Body of pancreas (tissue), 4 donors: Measurements from ENCODE around the gene ADGRE1. TPM values are rescaled to one million over a fixed set of nuclear protein-coding genes. Genes with fewer than 3 reads are reported as not detected.

Experiments used
- ATAC-seq: fragments of 150-250 bp; one replicate; pipeline ENCODE4 v1.9.1; 2016
- DNase-seq, 4 donors: peaks; one replicate each; pipeline ENCODE4 v3.0.0-alpha.2; 2019
- H3K27ac ChIP-seq, 4 donors: fragments of 200-600 bp; sonication (generic); 1 replicate in 3 of 4; 2 replicates in 1 of 4; pipeline versions ENCODE4 v1.5.1 to v1.6.1; 2016 to 2019; ENCODE audit warnings: mild to moderate bottlenecking in 1 of 4, mixed read lengths in 1 of 4, moderate library complexity in 1 of 4
- H3K27me3 ChIP-seq, 2 donors: fragments of 200-600 bp; sonication (generic); one replicate each; pipeline ENCODE4 v1.6.0; 2016; ENCODE audit warnings: mild to moderate bottlenecking in 1 of 2
- H3K36me3 ChIP-seq, 2 donors: fragments of 200-600 bp; sonication (generic); replicated peaks in 1 of 2; 2 replicates each; pipeline ENCODE4 v1.5.1; 2016; ENCODE audit warnings: low read depth in 2 of 2; ENCODE audit not compliant: insufficient read depth in 1 of 2
- H3K4me1 ChIP-seq: fragments of 200-600 bp; sonication (generic); one replicate; pipeline ENCODE4 v1.6.0; 2016
- H3K4me3 ChIP-seq, 2 donors: fragments of 200-600 bp; sonication (generic); 1 replicate in 1 of 2; 2 replicates in 1 of 2; pipeline ENCODE4 v1.5.1; 2016 to 2019
- H3K9me3 ChIP-seq, 3 donors: fragments of 200-600 bp; sonication (generic); 1 replicate in 2 of 3; 2 replicates in 1 of 3; pipeline ENCODE4 v1.5.1; 2016
- CTCF ChIP-seq, 7 experiments: fragments of 450-650 bp in 4 of 7; fragments of 200-600 bp in 3 of 7; sonication (generic) in 3 of 7; IDR thresholded peaks; one replicate each; pipeline ENCODE4 v1.5.1; 2016 to 2019; ENCODE audit warnings: antibody characterized with exemption in 7 of 7
- POLR2A ChIP-seq, 3 donors: fragments of 450-650 bp; IDR thresholded peaks; one replicate each; pipeline ENCODE4 v1.6.1; 2016; ENCODE audit warnings: antibody characterized with exemption in 3 of 3, mild to moderate bottlenecking in 2 of 3
- WGBS, 2 donors: methylation state at CpG; one replicate each; pipeline ENCODE4 v1.1.5; 2017; 5-methylcytosine and 5-hydroxymethylcytosine counted together
- intact Hi-C: fragments of 100-400 bp; cut with DNase I; formaldehyde crosslinking; loops from one replicate; pipeline ENCODE4 v1.15.1; 2023
- small RNA-seq: library from RNA; depleted of rRNA; stranded (forward); fragments of <200 nt; gene quantifications from one replicate; pipeline ENCODE3, GENCODE V24; 2016
- total RNA-seq, 2 donors: library from RNA; depleted of rRNA; stranded (reverse); fragments of >200 nt; gene quantifications; one replicate each; pipeline ENCODE4 v1.1.0, GENCODE V29; 2016

ADGRE1 gene
- total RNA-seq, 2 donors from 2014 or later: 0.26 TPM; not detected in 1

GRCh38 chr19:6988257-6988656 is 100.9 kb downstream of the ADGRE1 start:
- H3K4me3 ChIP-seq: no peak overlapping the region
- H3K36me3 ChIP-seq: no peaks in the 10 kb centered on the region
- peaks cover 0 to 8% (median 0%) of the 10 kb centered on the region in 3 donors for H3K9me3 ChIP-seq
- H3K4me1 ChIP-seq: no peaks in the 10 kb centered on the region
- DNase-seq: no peak
- WGBS, 2 donors: 22 to 43% methylated on average over 3 of the region's 3 CpGs
- H3K27me3 ChIP-seq: no peaks in the 10 kb centered on the region
- ATAC-seq: no peak
- no peak for TF ChIP-seq CTCF (IDR thresholded peaks at IDR 0.05)
- no peak for TF ChIP-seq POLR2A (IDR thresholded peaks at IDR 0.05)
- no peak overlapping the region for H3K27ac ChIP-seq
- intact Hi-C loops: no loop called here

Small RNAs within 50 kb of the gene (small RNA-seq; reads per million reads assigned to genes)
- gene RF00017: not detected

Other genes starting within 250 kb of the ADGRE1 start
- 1 to 10 TPM in 1 of 2 donors, under 1 TPM in 1; 0.26 to 4.3 TPM for gene TNFSF14, start 217.4 kb upstream of the ADGRE1 start, total RNA-seq
- gene C3, start 166.9 kb upstream of the ADGRE1 start, total RNA-seq: 100 to 1,000 TPM; 320 to 382 TPM
- gene GPR108, start 150.0 kb upstream of the ADGRE1 start, total RNA-seq: 10 to 100 TPM; 68.2 to 75.8 TPM
- 10 to 100 TPM; 23.1 to 31.9 TPM for gene TRIP10, start 147.9 kb upstream of the ADGRE1 start, total RNA-seq
- gene SH2D3A, start 120.1 kb upstream of the ADGRE1 start, total RNA-seq: 10 to 100 TPM; 18.4 to 60.0 TPM
- gene VAV1, start 114.9 kb upstream of the ADGRE1 start, total RNA-seq: 1 to 10 TPM; 1.3 to 5.6 TPM
- not detected for gene MBD3L2B, start 133.9 kb downstream of the ADGRE1 start, total RNA-seq
- not detected for gene MBD3L5, start 143.0 kb downstream of the ADGRE1 start, total RNA-seq
- not detected for gene MBD3L4, start 152.6 kb downstream of the ADGRE1 start, total RNA-seq
- gene MBD3L2, start 161.7 kb downstream of the ADGRE1 start, total RNA-seq: not detected
- gene MBD3L3, start 171.1 kb downstream of the ADGRE1 start, total RNA-seq: not detected
- 1 to 10 TPM; 6.5 to 6.6 TPM for gene ZNF557, start 182.1 kb downstream of the ADGRE1 start, total RNA-seq